Activated T-helper 1 cell treated with anti-CD3 and anti-CD28 coated beads, Interleukin-12 subunit alpha, Interleukin-12 subunit beta, Interleukin-2, Interleukin-4 antibody, amounts not matched to agents 30 ng/mL and 10 ng/mL and 1 ng/mL, durations not matched to agents 14 hours and 24 hours and 36 hours (primary cell): ENCODE data around the gene PNPO. TPM values are rescaled to one million over a fixed set of nuclear protein-coding genes. Genes with fewer than 3 reads are reported as not detected.
A peak's percentile ranks its signal among the peaks of the same experiment; 100 is the strongest.

Source experiments
- DNase-seq: peaks from one replicate; pipeline ENCODE4 v3.0.0; 2021; ENCODE audit warnings: low spot score
- H3K27ac Mint-ChIP-seq: one replicate; pipeline ENCODE4 v1.8.0; 2021; ENCODE audit warnings: mild to moderate bottlenecking, mixed read lengths
- H3K27me3 Mint-ChIP-seq: one replicate; pipeline ENCODE4 v1.8.0; 2022; ENCODE audit warnings: mild to moderate bottlenecking, moderate library complexity, mixed read lengths; ENCODE audit not compliant: insufficient read depth
- H3K36me3 Mint-ChIP-seq: one replicate; pipeline ENCODE4 v1.8.0; 2021; ENCODE audit warnings: low read depth, mixed read lengths
- H3K4me1 Mint-ChIP-seq: one replicate; pipeline ENCODE4 v1.8.0; 2021; ENCODE audit warnings: low read depth, mixed read lengths
- H3K4me3 Mint-ChIP-seq: one replicate; pipeline ENCODE4 v1.8.0; 2021; ENCODE audit warnings: mild to moderate bottlenecking, moderate library complexity, mixed read lengths
- H3K9me3 Mint-ChIP-seq: one replicate; pipeline ENCODE4 v1.8.0; 2021; ENCODE audit warnings: mixed read lengths
- intact Hi-C: fragments of 100-400 bp; cut with micrococcal nuclease; formaldehyde crosslinking; loops from one replicate; pipeline ENCODE4 v1.15.1; 2024
- total RNA-seq: library from RNA; stranded (reverse); gene quantifications from 2 replicates; pipeline ENCODE4 v1.2.3, GENCODE V29; 2022

PNPO gene
- total RNA-seq, 1 donor from 2014 or later, result 58.8 TPM

- peaks cover 3% of the 10 kb centered on the region for H3K27me3 Mint-ChIP-seq
- intact Hi-C loops, result no loop called here
- no peaks in the 10 kb centered on the region for H3K36me3 Mint-ChIP-seq
- no peaks in the 10 kb centered on the region for H3K9me3 Mint-ChIP-seq
- H3K4me3 Mint-ChIP-seq, result no peak overlapping the region
- no peak overlapping the region for H3K27ac Mint-ChIP-seq
- no peaks in the 10 kb centered on the region for H3K4me1 Mint-ChIP-seq
- DNase-seq, result no peak
These were observed 18.7 kb downstream of the PNPO start for GRCh38 chr17:47959825-47960655.

GRCh38 chr17:47961406-47961805 is 20.0 kb downstream of the PNPO start:
- no peak for DNase-seq
- no peaks in the 10 kb centered on the region for H3K4me1 Mint-ChIP-seq
- no peak overlapping the region for H3K27ac Mint-ChIP-seq
- no peaks in the 10 kb centered on the region for H3K9me3 Mint-ChIP-seq
- no peak overlapping the region for H3K4me3 Mint-ChIP-seq
- peaks cover 9% of the 10 kb centered on the region for H3K27me3 Mint-ChIP-seq
- intact Hi-C loops, result no loop called here
- no peaks in the 10 kb centered on the region for H3K36me3 Mint-ChIP-seq

- DNase-seq, result no peak
- intact Hi-C loops, result no loop called here
- no peaks in the 10 kb centered on the region for H3K9me3 Mint-ChIP-seq
- H3K27ac Mint-ChIP-seq, result no peak overlapping the region
- H3K27me3 Mint-ChIP-seq, result peaks cover 9% of the 10 kb centered on the region
- no peak overlapping the region for H3K4me3 Mint-ChIP-seq
- H3K4me1 Mint-ChIP-seq, result no peaks in the 10 kb centered on the region
- no peaks in the 10 kb centered on the region for H3K36me3 Mint-ChIP-seq
These were observed 21.5 kb downstream of the PNPO start for GRCh38 chr17:47962901-47963300.

- intact Hi-C loops, result no loop called here
- Mint-ChIP-seq H3K4me1 (peaks cover 3% of the 10 kb centered on the region), H3K9me3 (no peaks in the 10 kb centered on the region), H3K4me3 (no peak overlapping the region), H3K36me3 (no peaks in the 10 kb centered on the region), H3K27me3 (peaks cover 9% of the 10 kb centered on the region), H3K27ac (no peak overlapping the region)
- no peak for DNase-seq
These were observed 23.5 kb downstream of the PNPO start for GRCh38 chr17:47964856-47965255.

- H3K36me3 Mint-ChIP-seq, result no peaks in the 10 kb centered on the region
- no peak overlapping the region for H3K4me3 Mint-ChIP-seq
- H3K4me1 Mint-ChIP-seq, result peaks cover 11% of the 10 kb centered on the region
- H3K27ac Mint-ChIP-seq, result no peak overlapping the region
- H3K9me3 Mint-ChIP-seq, result no peaks in the 10 kb centered on the region
- peaks cover 7% of the 10 kb centered on the region for H3K27me3 Mint-ChIP-seq
- intact Hi-C loops, result no loop called here
- no peak for DNase-seq
These were observed 24.7 kb downstream of the PNPO start for GRCh38 chr17:47966079-47966519.

- Mint-ChIP-seq H3K27me3 (peaks cover 7% of the 10 kb centered on the region), H3K4me1 (peaks cover 20% of the 10 kb centered on the region), H3K36me3 (no peaks in the 10 kb centered on the region), H3K27ac (no peak overlapping the region), H3K4me3 (no peak overlapping the region), H3K9me3 (no peaks in the 10 kb centered on the region)
- DNase-seq, result no peak
- intact Hi-C loops, result no loop called here
These were observed 26.4 kb downstream of the PNPO start for GRCh38 chr17:47967607-47968252.

GRCh38 chr17:47968836-47969235 is 27.5 kb downstream of the PNPO start:
- intact Hi-C loops, result no loop called here
- Mint-ChIP-seq H3K9me3 (no peaks in the 10 kb centered on the region), H3K27ac (no peak overlapping the region), H3K4me3 (no peak overlapping the region), H3K27me3 (peaks cover 6% of the 10 kb centered on the region), H3K4me1 (peaks cover 26% of the 10 kb centered on the region), H3K36me3 (peaks cover 1% of the 10 kb centered on the region)
- no peak for DNase-seq

- peaks cover 11% of the 10 kb centered on the region for H3K36me3 Mint-ChIP-seq
- intact Hi-C loops, result loop anchor here (1.0 to 2.0 kb wide), 7 partner anchors 21 to 139 kb away; partner anchors contain the start of genes LRRC46, MRPL10, NFE2L1 and PNPO
- H3K4me1 Mint-ChIP-seq, result peaks cover 31% of the 10 kb centered on the region
- no peak for DNase-seq
- H3K4me3 Mint-ChIP-seq, result peak overlapping the region; percentile 89
- H3K9me3 Mint-ChIP-seq, result no peaks in the 10 kb centered on the region
- H3K27ac Mint-ChIP-seq, result peak overlapping the region; percentile 16
- H3K27me3 Mint-ChIP-seq, result peaks cover 6% of the 10 kb centered on the region
These were observed 28.8 kb downstream of the PNPO start for GRCh38 chr17:47969930-47970724.

- intact Hi-C loops, result loop anchor here (1.0 to 2.0 kb wide), 8 partner anchors 22 to 322 kb away; partner anchors contain the start of genes KPNB1, LRRC46, MRPL10 and NFE2L1
- Mint-ChIP-seq H3K9me3 (no peaks in the 10 kb centered on the region), H3K4me1 (peaks cover 31% of the 10 kb centered on the region), H3K27me3 (peaks cover 2% of the 10 kb centered on the region), H3K4me3 (peak within 1 kb of the TSS; percentile 89), H3K27ac (peak within 1 kb of the TSS; percentile 93), H3K36me3 (peaks cover 18% of the 10 kb centered on the region)
- DNase-seq, result peak; percentile 100
These were observed 29.5 kb downstream of the PNPO start, which contains the start of gene CDK5RAP3 for GRCh38 chr17:47970725-47971499. Gene CDK5RAP3 (plus strand): TSS chr17:47971113. CDS start chr17:47971147, 34 bp downstream.

- Mint-ChIP-seq H3K27ac (no peak overlapping the region), H3K36me3 (peaks cover 30% of the 10 kb centered on the region)
These were observed 32.2 kb downstream of the PNPO start for GRCh38 chr17:47973541-47973940.

GRCh38 chr17:47975189-47975822 is 33.9 kb downstream of the PNPO start:
- H3K9me3 Mint-ChIP-seq, result no peaks in the 10 kb centered on the region
- H3K4me3 Mint-ChIP-seq, result no peak overlapping the region
- peaks cover 46% of the 10 kb centered on the region for H3K36me3 Mint-ChIP-seq
- intact Hi-C loops, result loop anchor here (5.0 kb wide), 1 partner anchor 37 kb away; no protein-coding TSS in a partner anchor
- H3K27ac Mint-ChIP-seq, result no peak overlapping the region
- no peak for DNase-seq
- H3K27me3 Mint-ChIP-seq, result no peaks in the 10 kb centered on the region
- peaks cover 27% of the 10 kb centered on the region for H3K4me1 Mint-ChIP-seq

More at GRCh38 chr17:47973541-47973940, 32.2 kb downstream of the PNPO start:
- DNase-seq, result no peak
- intact Hi-C loops, result no loop called here
- Mint-ChIP-seq H3K27me3 (no peaks in the 10 kb centered on the region), H3K4me3 (peak overlapping the region; percentile 52), H3K4me1 (peaks cover 31% of the 10 kb centered on the region), H3K9me3 (no peaks in the 10 kb centered on the region)
